ENCODE data around the gene RALBP1. TPM values are rescaled to one million over a fixed set of nuclear protein-coding genes. Genes with fewer than 3 reads are reported as not detected.

Gene RALBP1
- total and polyA plus RNA-seq, 9 of the 15 experiments (the other 6 are each of a cell fraction or from before 2014, with no cell fraction given): 10.9 to 70.0 (median 61.3) TPM

DNA sequence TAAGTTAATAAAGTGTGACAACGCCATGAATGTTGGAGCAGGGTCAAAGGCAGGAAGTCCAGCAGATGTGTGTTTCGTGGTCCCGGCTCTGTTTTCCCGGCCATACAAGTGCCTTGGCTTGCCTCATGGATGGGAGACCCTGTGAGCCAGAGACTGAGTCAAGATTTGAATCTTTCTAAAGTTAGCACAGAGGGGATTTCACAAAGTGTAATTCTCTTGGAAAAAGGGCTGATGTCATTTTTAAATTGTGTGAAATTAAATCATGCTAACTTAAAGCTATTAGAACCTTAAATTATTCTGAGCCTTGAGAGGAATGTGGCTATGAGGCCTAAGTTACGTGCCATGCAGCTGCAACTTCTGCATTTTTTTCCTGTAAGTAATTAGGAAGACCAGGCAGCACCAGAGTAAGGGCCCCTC lies 38.3 kb upstream of the RALBP1 start:
- no TSS peak for BruUV-seq (replicated peaks)
- TF ChIP-seq THAP12 (CRISPR knock-in tag; IDR thresholded peaks at IDR 0.05): no peak
- no peak for ATAC-seq
- Histone ChIP-seq H3K4me2 (ENCODE audit: insufficient read depth, low read length) (no peak overlapping the region), H3K9ac (ENCODE audit: insufficient read depth in 1 of 2, low read depth in 2 of 2, low read length in 2 of 2) (no peak overlapping the region), H3K4me3 (no peak overlapping the region), H3K79me2 (ENCODE audit: control insufficient read depth, insufficient read depth, low read length) (no peaks in the 10 kb centered on the region), H3K27ac (ENCODE audit: extremely low read depth, low read depth, low read length) (no peak overlapping the region), H2AFZ (ENCODE audit: low read depth, low read length) (peak overlapping the region; percentile 66; the same call in 1 of the 2 replicates), H3K36me3 (ENCODE audit: control insufficient read depth, insufficient read depth, low read length) (no peaks in the 10 kb centered on the region), H3K4me1 (replicated peaks in 1 of 2; ENCODE audit: control insufficient read depth in 2 of 2, insufficient read depth in 2 of 2, low read length in 2 of 2) (peaks cover 4 to 5% of the 10 kb centered on the region in 2 experiments; a peak in 2 of 5 replicates), H3K9me3 (replicated peaks; ENCODE audit: control insufficient read depth, insufficient read depth, low read depth, low read length) (0 out of 2 replicates have a peak, but pooled peaks cover 3% of the 10 kb centered on the region), H4K20me1 (replicated peaks; ENCODE audit: control insufficient read depth, insufficient read depth, low read length) (no peaks in the 10 kb centered on the region), H3K9me1 (ENCODE audit: control insufficient read depth, insufficient read depth, low read length) (no peaks in the 10 kb centered on the region), H3K27me3 (ENCODE audit: control insufficient read depth in 2 of 2, insufficient read depth in 2 of 2, low read length in 2 of 2) (no peaks in the 10 kb centered on the region)
- no peak for DNase-seq (ENCODE audit: extremely low read depth in 1 of 4, low spot score in 3 of 4)
- WGBS (ENCODE audit: insufficient coverage, low coverage, missing lambda C conversion rate): 59% methylated on average over 5 of the region's 5 CpGs
- in situ Hi-C loops (cut with MboI): no loop called here
- ChIA-PET POLR2A (interaction anchor here (1.0 kb wide), 1 partner anchor 13 kb away, joined by 3 read pairs; no protein-coding TSS in a partner anchor), CTCF (ENCODE audit: low intra/inter-chr PET ratio) (no interaction called here)
- no peak for FAIRE-seq
- intact Hi-C loops (cut with micrococcal nuclease): no loop called here

- Histone ChIP-seq H3K9me1 (ENCODE audit: control insufficient read depth, insufficient read depth, low read length) (no peaks in the 10 kb centered on the region), H3K4me1 (replicated peaks in 1 of 2; ENCODE audit: control insufficient read depth in 2 of 2, insufficient read depth in 2 of 2, low read length in 2 of 2) (peaks cover 4 to 5% of the 10 kb centered on the region in 2 experiments; a peak in 2 of 5 replicates), H4K20me1 (replicated peaks; ENCODE audit: control insufficient read depth, insufficient read depth, low read length) (no peaks in the 10 kb centered on the region), H3K27me3 (ENCODE audit: control insufficient read depth in 2 of 2, insufficient read depth in 2 of 2, low read length in 2 of 2) (no peaks in the 10 kb centered on the region), H3K79me2 (ENCODE audit: control insufficient read depth, insufficient read depth, low read length) (no peaks in the 10 kb centered on the region), H3K36me3 (ENCODE audit: control insufficient read depth, insufficient read depth, low read length) (no peaks in the 10 kb centered on the region), H3K9ac (ENCODE audit: insufficient read depth in 1 of 2, low read depth in 2 of 2, low read length in 2 of 2) (no peak overlapping the region), H3K4me2 (ENCODE audit: insufficient read depth, low read length) (no peak overlapping the region), H3K9me3 (replicated peaks; ENCODE audit: control insufficient read depth, insufficient read depth, low read depth, low read length) (0 out of 2 replicates have a peak, but pooled peaks cover 3% of the 10 kb centered on the region), H2AFZ (ENCODE audit: low read depth, low read length) (no peak overlapping the region), H3K27ac (ENCODE audit: extremely low read depth, low read depth, low read length) (no peak overlapping the region), H3K4me3 (no peak overlapping the region)
- DNase-seq (ENCODE audit: extremely low read depth in 1 of 4, low spot score in 3 of 4) (no peak), ATAC-seq (no peak), FAIRE-seq (no peak)
- WGBS (ENCODE audit: insufficient coverage, low coverage, missing lambda C conversion rate): 53% methylated on average over 4 of the region's 4 CpGs
- ChIA-PET POLR2A (interaction anchor here (0.5 to 1.0 kb wide), 3 partner anchors 8 to 12 kb away, joined by 3 read pairs; no protein-coding TSS in a partner anchor), CTCF (ENCODE audit: low intra/inter-chr PET ratio) (no interaction called here)
- TF ChIP-seq MTA1 (IDR thresholded peaks at IDR 0.05; ENCODE audit: borderline replicate concordance): no peak
- TF ChIP-seq ZNF121 (CRISPR knock-in tag; conservative IDR thresholded peaks at IDR 0.05): peak; percentile 80
- in situ Hi-C loops (cut with MboI) (no loop called here), intact Hi-C loops (cut with micrococcal nuclease) (no loop called here)
- BruUV-seq (replicated peaks): no TSS peak
These were observed 37.6 kb upstream of the RALBP1 start for GRCh38 chr18:9437672-9438071.

Measured in K562 (cell line).